Stimulated activated CD4-positive, alpha-beta T cell treated with anti-CD3 and anti-CD28 coated beads, Interleukin-2, amount 100 ng/mL, for 24 hours (primary cell): Measurements from ENCODE around the gene TGM2.

Source experiments
- DNase-seq, 2 donors: peaks; one replicate each; pipeline ENCODE4 v3.0.0-alpha.2; 2020

The TGM2 gene

DNA sequence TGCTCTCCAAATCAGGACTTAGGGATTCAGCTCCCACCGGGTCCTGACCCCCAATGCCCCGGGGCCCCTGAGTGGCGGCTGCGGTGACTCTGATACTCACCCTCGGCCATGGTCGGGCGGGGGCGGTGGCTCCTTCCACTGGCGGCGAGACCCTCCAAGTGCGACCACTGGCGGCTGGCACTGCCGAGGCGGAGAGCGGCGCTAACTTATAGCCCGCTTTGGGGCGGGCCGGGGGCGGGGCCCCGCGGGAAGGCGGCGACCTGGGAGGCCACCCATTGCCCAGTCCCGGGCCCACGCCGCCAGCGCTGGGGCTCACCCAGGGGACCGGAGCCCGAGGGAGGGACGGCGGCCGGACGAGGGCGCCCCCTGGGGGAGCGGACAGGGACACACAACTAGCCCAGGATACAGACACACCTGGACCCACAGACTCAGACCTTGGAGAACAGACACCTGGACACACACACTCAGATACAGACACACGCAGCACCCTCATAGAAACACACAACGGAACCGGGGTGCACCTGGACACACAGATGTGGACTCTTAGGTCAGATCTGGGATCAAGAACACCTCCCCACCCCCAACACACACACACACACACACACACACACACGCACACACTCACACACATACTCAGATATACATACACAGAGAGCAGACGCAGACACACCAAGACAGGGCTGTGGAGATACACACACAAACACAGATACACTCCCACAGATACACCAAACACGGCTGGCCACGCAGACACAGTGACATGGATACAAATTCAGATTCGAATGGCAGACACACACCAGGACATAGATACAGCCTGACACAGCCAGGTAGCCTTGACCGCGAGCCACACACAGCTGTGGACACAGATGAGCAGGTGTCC, at the start of gene TGM2:
Gene TGM2, minus strand, starts transcription at position 182 of the 877 bp plus-strand sequence. Its CDS starts 72 bp downstream, at position 110.
- DNase-seq = peak; percentile 40 to 60

- no peak for DNase-seq
Observed at GRCh38 chr20:38214256-38215193, 49.5 kb upstream of the TGM2 start.

DNA sequence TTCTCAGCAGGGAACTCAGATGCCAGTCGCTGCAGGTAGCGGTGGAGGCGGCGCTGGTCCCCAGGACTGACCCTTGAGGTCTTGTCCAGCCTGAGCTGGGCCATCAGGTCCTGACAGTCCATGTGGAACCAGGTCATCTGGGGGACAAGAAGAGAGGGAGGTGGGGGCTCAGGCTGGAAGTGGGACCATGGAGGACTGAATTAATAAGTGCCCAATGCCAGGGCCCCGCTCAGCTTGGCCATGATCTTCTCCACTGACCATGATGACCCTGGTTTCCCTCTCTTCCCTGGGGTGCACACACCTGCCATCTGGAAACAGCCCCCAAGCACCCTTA, 48.5 kb upstream of the TGM2 start:
- DNase-seq = no peak

GRCh38 chr20:38212806-38213606, 47.9 kb upstream of the TGM2 start:
- DNase-seq = no peak

GRCh38 chr20:38211200-38212097, 46.4 kb upstream of the TGM2 start:
- DNase-seq = no peak

DNA sequence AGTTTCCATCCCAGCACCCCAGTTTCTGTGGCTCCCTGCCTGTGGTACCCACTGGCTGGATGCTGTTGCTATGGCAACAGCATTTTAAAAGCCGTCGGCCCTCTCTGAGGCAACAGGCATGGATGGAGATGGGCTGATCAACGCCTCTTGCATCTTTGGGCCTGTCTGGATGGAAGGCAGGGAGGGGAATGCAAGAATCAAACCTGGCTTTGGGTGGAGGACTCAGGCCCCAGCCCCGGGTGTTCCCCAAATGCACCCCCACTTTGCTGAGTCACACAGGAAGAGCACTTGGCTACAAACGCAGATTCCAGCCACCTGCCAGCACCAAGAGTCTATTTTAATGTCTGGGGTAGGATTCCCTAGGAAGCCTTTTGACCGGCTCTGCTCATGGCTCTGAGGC, 45.7 kb upstream of the TGM2 start:
- no peak for DNase-seq

- DNase-seq = no peak
Observed at GRCh38 chr20:38209736-38210405, 44.8 kb upstream of the TGM2 start.

- no peak for DNase-seq
Observed at GRCh38 chr20:38209054-38209675, 44.1 kb upstream of the TGM2 start.

- DNase-seq = no peak
Observed at GRCh38 chr20:38208523-38208922, 43.5 kb upstream of the TGM2 start.

DNA sequence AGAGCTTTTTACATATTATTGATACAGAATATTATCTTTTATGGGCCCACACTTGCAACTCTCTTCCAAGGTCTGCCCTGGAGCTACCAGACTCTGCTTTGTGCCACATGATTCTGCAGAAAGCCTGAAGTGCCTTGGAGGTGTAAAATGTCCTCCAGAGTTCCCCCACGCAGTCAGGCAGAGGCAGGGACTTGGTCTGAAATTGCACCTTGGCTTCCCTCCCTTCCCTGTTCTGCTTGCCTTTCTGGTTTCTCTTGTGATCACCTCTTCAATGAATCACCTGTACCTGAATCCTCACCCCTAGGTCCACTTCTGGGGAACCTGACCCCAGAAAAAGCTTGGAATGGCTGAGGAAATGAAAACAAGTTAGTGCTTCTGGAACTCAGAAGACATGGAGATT, 43.0 kb upstream of the TGM2 start:
- DNase-seq = no peak

GRCh38 chr20:38207621-38208020, 42.6 kb upstream of the TGM2 start:
- DNase-seq = no peak

- DNase-seq = no peak
Observed at GRCh38 chr20:38205001-38205400, 39.9 kb upstream of the TGM2 start.

- DNase-seq = no peak
Observed at GRCh38 chr20:38203981-38204357, 38.9 kb upstream of the TGM2 start.

- no peak for DNase-seq
Observed at GRCh38 chr20:38203337-38203980, 38.4 kb upstream of the TGM2 start.

GRCh38 chr20:38202982-38203293, 37.9 kb upstream of the TGM2 start:
- DNase-seq = no peak

- DNase-seq = no peak
Observed at GRCh38 chr20:38202153-38202981, 37.3 kb upstream of the TGM2 start.

- no peak for DNase-seq
Observed at GRCh38 chr20:38201356-38201755, 36.3 kb upstream of the TGM2 start.

GRCh38 chr20:38200646-38201045, 35.6 kb upstream of the TGM2 start:
- DNase-seq = no peak
